ENCODE results near the gene DNM1. TPM values are rescaled to one million over a fixed set of nuclear protein-coding genes. Genes with fewer than 3 reads are reported as not detected.

Gene DNM1
- 0.34 and 2.6 TPM in 2 replicates for total RNA-seq

GRCh38 chr9:128203024-128203706 is at the start of gene DNM1:
TSS of gene DNM1 (plus strand) at chr9:128203379. CDS start at chr9:128203471, 92 bp downstream.

GRCh38 chr9:128159784-128160602 is 43.2 kb upstream of the DNM1 start, which contains the start of gene BBLN:
TSS of gene BBLN (plus strand) at chr9:128160265. CDS start at chr9:128160408, 143 bp downstream.

GRCh38 chr9:128191406-128192046 is 11.7 kb upstream of the DNM1 start, which contains the start of gene CIZ1:
TSS of gene CIZ1 (minus strand) at chr9:128191572. CDS start at chr9:128190857, 715 bp downstream.

GRCh38 chr9:128275198-128276007 is 72.2 kb downstream of the DNM1 start, which contains the start of gene GOLGA2:
TSS of gene GOLGA2 (minus strand) at chr9:128276007. CDS start at chr9:128275976, 31 bp downstream.

GRCh38 chr9:128276008-128276573 is 72.9 kb downstream of the DNM1 start, which contains the start of gene SWI5:
TSS of gene SWI5 (plus strand) at chr9:128276276.

Other genes with a start within 250 kb of the DNM1 start
- 9.9 and 93.0 TPM in 2 replicates for gene EEIG1, start 222.4 kb upstream of the DNM1 start, total RNA-seq
- 12.5 and 14.0 TPM in 2 replicates for gene NAIF1, start 136.1 kb upstream of the DNM1 start, total RNA-seq
- 29.4 and 34.2 TPM in 2 replicates for gene SLC25A25, start 135.1 kb upstream of the DNM1 start, total RNA-seq
- gene PTGES2, start 75.7 kb upstream of the DNM1 start, total RNA-seq = 88.5 and 116 TPM in 2 replicates
- 49.6 and 128 TPM in 2 replicates for gene LCN2, start 53.9 kb upstream of the DNM1 start, total RNA-seq
- 21.9 and 31.3 TPM in 2 replicates for gene BBLN, start 43.1 kb upstream of the DNM1 start, total RNA-seq
- gene CIZ1, start 11.8 kb upstream of the DNM1 start, total RNA-seq = 21.9 and 67.6 TPM in 2 replicates
- gene GOLGA2, start 72.6 kb downstream of the DNM1 start, total RNA-seq = 68.3 and 84.8 TPM in 2 replicates
- 25.0 and 48.9 TPM in 2 replicates for gene SWI5, start 72.9 kb downstream of the DNM1 start, total RNA-seq
- 17.9 and 25.6 TPM in 2 replicates for gene TRUB2, start 119.1 kb downstream of the DNM1 start, total RNA-seq
- gene COQ4, start 119.5 kb downstream of the DNM1 start, total RNA-seq = 18.5 and 23.3 TPM in 2 replicates
- gene SLC27A4, start 137.1 kb downstream of the DNM1 start, total RNA-seq = 20.8 and 41.9 TPM in 2 replicates
- 19.5 and 28.9 TPM in 2 replicates for gene URM1, start 168.0 kb downstream of the DNM1 start, total RNA-seq
- 32.8 and 77.3 TPM in 2 replicates for gene CERCAM, start 217.5 kb downstream of the DNM1 start, total RNA-seq

Data from nasal cavity respiratory epithelium epithelial cell of viscerocranial mucosa (primary cell).